ENCODE results near the gene ZNF106. TPM values are rescaled to one million over a fixed set of nuclear protein-coding genes. Genes with fewer than 3 reads are reported as not detected.

The ZNF106 gene
- total and polyA plus RNA-seq, 5 donors from 2014 or later: 31.0 to 47.5 (median 35.5) TPM

DNA sequence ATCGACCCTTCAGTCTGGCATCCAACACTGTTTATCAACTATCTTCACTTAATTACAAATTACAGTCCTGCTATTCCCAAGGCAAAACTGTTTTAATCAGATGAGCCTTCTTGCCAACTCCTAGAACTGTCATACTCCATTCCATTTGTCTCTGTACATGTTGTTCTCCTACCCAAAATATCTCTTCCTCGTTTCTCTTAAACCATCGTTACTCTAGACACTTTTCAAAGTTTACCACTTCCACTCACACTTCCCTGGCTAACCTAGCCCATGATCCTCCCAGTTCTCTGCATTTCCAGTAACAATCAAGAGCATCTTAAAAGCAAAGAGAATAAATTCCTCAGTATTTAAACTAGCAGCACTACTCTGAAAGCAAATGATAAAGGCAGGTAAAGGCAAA is 19.9 kb downstream of the ZNF106 start:
- no peak overlapping the region for H3K4me3 Mint-ChIP-seq
- no peak overlapping the region for H3K4me3 ChIP-seq (ENCODE audit: low read depth, low read length)
- ATAC-seq (ENCODE audit: low read depth in 2 of 2): no peak

DNA sequence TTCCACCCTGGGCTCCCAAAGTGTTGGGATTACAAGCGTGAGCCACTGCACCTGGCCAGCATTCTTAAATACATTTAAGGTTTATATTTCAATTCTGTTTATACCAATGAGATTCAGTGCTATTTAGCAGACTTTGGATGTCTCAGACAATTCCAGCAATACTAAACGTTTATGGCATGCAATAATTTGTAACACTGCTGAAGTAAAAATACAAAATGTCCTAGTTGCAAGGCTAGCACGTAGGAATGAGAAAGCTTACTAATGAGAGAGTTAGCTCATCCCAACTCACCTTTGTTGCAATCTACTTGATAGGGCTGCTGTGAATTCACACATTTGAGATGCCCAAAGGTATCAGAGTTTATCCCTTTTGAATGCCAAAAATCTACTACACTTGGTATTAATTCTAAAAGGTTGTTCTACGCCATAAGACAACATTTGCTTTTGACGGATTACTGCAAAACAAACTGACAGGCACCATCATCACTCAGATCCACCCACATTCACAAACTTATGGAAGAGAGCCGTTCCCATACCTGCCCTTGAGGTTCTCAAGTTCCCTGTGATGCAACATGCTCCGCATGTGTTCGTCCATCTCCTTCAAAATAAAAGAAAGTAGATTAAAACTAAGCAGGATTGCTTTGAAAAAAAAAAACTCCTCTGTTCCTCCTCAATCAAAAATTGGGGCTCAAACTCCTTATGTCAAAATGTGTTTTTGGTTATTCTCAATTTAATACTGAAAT is 25.3 kb downstream of the ZNF106 start:
- Histone ChIP-seq H3K36me3 (ENCODE audit: control insufficient read depth, insufficient read depth, low read length) (peaks cover 19% of the 10 kb centered on the region), H3K27me3 (ENCODE audit: control insufficient read depth, insufficient read depth, low read length) (no peaks in the 10 kb centered on the region), H3K4me1 (ENCODE audit: control insufficient read depth, insufficient read depth, low read length, poor library complexity, severe bottlenecking) (no peaks in the 10 kb centered on the region), H3K27ac (ENCODE audit: insufficient read depth, low read length, poor library complexity, severe bottlenecking) (no peak overlapping the region), H3K4me3 (ENCODE audit: low read depth, low read length) (no peak overlapping the region), H3K9me3 (ENCODE audit: control insufficient read depth in 2 of 2, low read length in 2 of 2) (no peaks in the 10 kb centered on the region)
- H3K27me3 Mint-ChIP-seq: no peaks in the 10 kb centered on the region
- H3K4me3 Mint-ChIP-seq: no peak overlapping the region
- peaks cover 20% of the 10 kb centered on the region for H3K36me3 Mint-ChIP-seq
- no peaks in the 10 kb centered on the region for H3K9me3 Mint-ChIP-seq
- H3K27ac Mint-ChIP-seq: no peak overlapping the region
- DNase-seq: no peak
- H3K4me1 Mint-ChIP-seq: peaks cover 7 to 18% (median 9%) of the 10 kb centered on the region in 4 donors
- ATAC-seq (ENCODE audit: low read depth in 2 of 2): no peak

More for the DNA sequence above, 19.9 kb downstream of the ZNF106 start:
- Histone ChIP-seq H3K9me3 (ENCODE audit: control insufficient read depth in 2 of 2, low read length in 2 of 2) (no peaks in the 10 kb centered on the region), H3K36me3 (ENCODE audit: control insufficient read depth, insufficient read depth, low read length) (peaks cover 5% of the 10 kb centered on the region), H3K27me3 (ENCODE audit: control insufficient read depth, insufficient read depth, low read length) (no peaks in the 10 kb centered on the region), H3K27ac (ENCODE audit: insufficient read depth, low read length, poor library complexity, severe bottlenecking) (no peak overlapping the region), H3K4me1 (ENCODE audit: control insufficient read depth, insufficient read depth, low read length, poor library complexity, severe bottlenecking) (no peaks in the 10 kb centered on the region)
- no peaks in the 10 kb centered on the region for H3K27me3 Mint-ChIP-seq
- peak overlapping the region in 1 of 3 donors; percentile 76 for H3K27ac Mint-ChIP-seq
- peaks cover 16% of the 10 kb centered on the region for H3K36me3 Mint-ChIP-seq
- no peak for DNase-seq
- peaks cover 13 to 26% (median 23%) of the 10 kb centered on the region in 4 donors for H3K4me1 Mint-ChIP-seq
- H3K9me3 Mint-ChIP-seq: peaks cover 0 to 2% (median 0%) of the 10 kb centered on the region in 7 donors

- DNase-seq: no peak
- H3K36me3 Mint-ChIP-seq: peaks cover 15% of the 10 kb centered on the region
- no peak overlapping the region for H3K27ac ChIP-seq (ENCODE audit: insufficient read depth, low read length, poor library complexity, severe bottlenecking)
- no peaks in the 10 kb centered on the region for H3K9me3 Mint-ChIP-seq
- H3K27ac Mint-ChIP-seq: peak overlapping the region in 1 of 3 donors; percentile 4
- no peak for ATAC-seq (ENCODE audit: low read depth in 2 of 2)
- no peak overlapping the region for H3K4me3 Mint-ChIP-seq
- H3K4me1 Mint-ChIP-seq: peaks cover 9 to 25% (median 18%) of the 10 kb centered on the region in 4 donors
- H3K4me1 ChIP-seq (ENCODE audit: control insufficient read depth, insufficient read depth, low read length, poor library complexity, severe bottlenecking): no peaks in the 10 kb centered on the region
- no peak overlapping the region for H3K4me3 ChIP-seq (ENCODE audit: low read depth, low read length)
- no peaks in the 10 kb centered on the region for H3K27me3 Mint-ChIP-seq
- H3K27me3 ChIP-seq (ENCODE audit: control insufficient read depth, insufficient read depth, low read length): no peaks in the 10 kb centered on the region
- H3K36me3 ChIP-seq (ENCODE audit: control insufficient read depth, insufficient read depth, low read length): peaks cover 19% of the 10 kb centered on the region
- H3K9me3 ChIP-seq (ENCODE audit: control insufficient read depth in 2 of 2, low read length in 2 of 2): no peaks in the 10 kb centered on the region
Measured at GRCh38 chr15:42461261-42461660, 29.7 kb downstream of the ZNF106 start.

- ATAC-seq (ENCODE audit: low read depth in 2 of 2): peak in 1 of 2 donors; percentile 20
- no peak overlapping the region for H3K27ac ChIP-seq (ENCODE audit: insufficient read depth, low read length, poor library complexity, severe bottlenecking)
Measured at GRCh38 chr15:42457445-42458442, 33.2 kb downstream of the ZNF106 start.

DNA sequence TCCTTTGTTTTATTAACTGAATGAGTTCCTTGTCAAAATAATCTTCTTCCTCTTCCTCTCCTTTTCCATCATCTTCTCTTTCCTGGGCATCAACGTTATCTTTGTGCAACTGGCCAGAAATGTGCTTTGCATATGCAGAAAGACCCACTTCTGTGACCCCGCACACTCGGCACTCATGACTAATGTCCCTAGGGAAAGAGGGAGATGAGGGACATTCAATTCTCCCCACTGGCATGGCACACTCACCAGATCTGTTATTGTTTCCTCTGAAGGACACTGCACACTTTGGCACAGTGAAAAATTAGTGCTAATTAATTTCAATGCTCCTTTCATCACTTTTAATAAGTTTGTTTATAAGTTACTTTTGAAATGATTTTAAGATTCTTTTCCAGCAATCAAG is 34.0 kb downstream of the ZNF106 start:
- H3K4me3 Mint-ChIP-seq: no peak overlapping the region
- no peak overlapping the region for H3K27ac Mint-ChIP-seq

More at GRCh38 chr15:42457445-42458442, 33.2 kb downstream of the ZNF106 start:
- Histone ChIP-seq H3K9me3 (ENCODE audit: control insufficient read depth in 2 of 2, low read length in 2 of 2) (no peaks in the 10 kb centered on the region), H3K4me1 (ENCODE audit: control insufficient read depth, insufficient read depth, low read length, poor library complexity, severe bottlenecking) (no peaks in the 10 kb centered on the region), H3K4me3 (ENCODE audit: low read depth, low read length) (no peak overlapping the region), H3K27me3 (ENCODE audit: control insufficient read depth, insufficient read depth, low read length) (no peaks in the 10 kb centered on the region), H3K36me3 (ENCODE audit: control insufficient read depth, insufficient read depth, low read length) (peaks cover 11% of the 10 kb centered on the region)
- Mint-ChIP-seq H3K27ac (peak overlapping the region in 1 of 3 donors; percentile 9), H3K27me3 (no peaks in the 10 kb centered on the region), H3K36me3 (peaks cover 6% of the 10 kb centered on the region), H3K4me3 (no peak overlapping the region), H3K9me3 (no peaks in the 10 kb centered on the region), H3K4me1 (peaks cover 6 to 23% (median 14%) of the 10 kb centered on the region in 4 donors)
- DNase-seq: no peak

GRCh38 chr15:42456531-42456930 is 34.4 kb downstream of the ZNF106 start:
- Mint-ChIP-seq H3K27me3 (no peaks in the 10 kb centered on the region), H3K27ac (no peak overlapping the region), H3K9me3 (no peaks in the 10 kb centered on the region), H3K4me1 (peaks cover 6 to 19% (median 12%) of the 10 kb centered on the region in 4 donors), H3K36me3 (peaks cover 10% of the 10 kb centered on the region), H3K4me3 (no peak overlapping the region)
- ATAC-seq (ENCODE audit: low read depth in 2 of 2) (no peak), DNase-seq (no peak)
- Histone ChIP-seq H3K27me3 (ENCODE audit: control insufficient read depth, insufficient read depth, low read length) (no peaks in the 10 kb centered on the region), H3K36me3 (ENCODE audit: control insufficient read depth, insufficient read depth, low read length) (peaks cover 15% of the 10 kb centered on the region), H3K27ac (ENCODE audit: insufficient read depth, low read length, poor library complexity, severe bottlenecking) (no peak overlapping the region), H3K4me1 (ENCODE audit: control insufficient read depth, insufficient read depth, low read length, poor library complexity, severe bottlenecking) (no peaks in the 10 kb centered on the region), H3K9me3 (ENCODE audit: control insufficient read depth in 2 of 2, low read length in 2 of 2) (no peaks in the 10 kb centered on the region), H3K4me3 (ENCODE audit: low read depth, low read length) (no peak overlapping the region)

More for the DNA sequence above, 34.0 kb downstream of the ZNF106 start:
- no peaks in the 10 kb centered on the region for H3K9me3 ChIP-seq (ENCODE audit: control insufficient read depth in 2 of 2, low read length in 2 of 2)
- H3K27me3 ChIP-seq (ENCODE audit: control insufficient read depth, insufficient read depth, low read length): no peaks in the 10 kb centered on the region
- no peaks in the 10 kb centered on the region for H3K9me3 Mint-ChIP-seq
- no peak overlapping the region for H3K4me3 ChIP-seq (ENCODE audit: low read depth, low read length)
- no peaks in the 10 kb centered on the region for H3K4me1 ChIP-seq (ENCODE audit: control insufficient read depth, insufficient read depth, low read length, poor library complexity, severe bottlenecking)
- peaks cover 6% of the 10 kb centered on the region for H3K36me3 Mint-ChIP-seq
- H3K4me1 Mint-ChIP-seq: peaks cover 6 to 23% (median 14%) of the 10 kb centered on the region in 4 donors
- DNase-seq (no peak), ATAC-seq (ENCODE audit: low read depth in 2 of 2) (no peak)
- H3K36me3 ChIP-seq (ENCODE audit: control insufficient read depth, insufficient read depth, low read length): peaks cover 11% of the 10 kb centered on the region
- no peak overlapping the region for H3K27ac ChIP-seq (ENCODE audit: insufficient read depth, low read length, poor library complexity, severe bottlenecking)
- H3K27me3 Mint-ChIP-seq: no peaks in the 10 kb centered on the region

- Histone ChIP-seq H3K9me3 (ENCODE audit: control insufficient read depth in 2 of 2, low read length in 2 of 2) (no peaks in the 10 kb centered on the region), H3K27ac (ENCODE audit: insufficient read depth, low read length, poor library complexity, severe bottlenecking) (no peak overlapping the region), H3K36me3 (ENCODE audit: control insufficient read depth, insufficient read depth, low read length) (peaks cover 40% of the 10 kb centered on the region), H3K4me3 (ENCODE audit: low read depth, low read length) (no peak overlapping the region), H3K27me3 (ENCODE audit: control insufficient read depth, insufficient read depth, low read length) (no peaks in the 10 kb centered on the region), H3K4me1 (ENCODE audit: control insufficient read depth, insufficient read depth, low read length, poor library complexity, severe bottlenecking) (no peaks in the 10 kb centered on the region)
- H3K36me3 Mint-ChIP-seq: peaks cover 31% of the 10 kb centered on the region
- H3K4me1 Mint-ChIP-seq: peaks cover 0 to 11% (median 6%) of the 10 kb centered on the region in 4 donors
- no peaks in the 10 kb centered on the region for H3K9me3 Mint-ChIP-seq
- peak overlapping the region in 1 of 3 donors; percentile 69 for H3K27ac Mint-ChIP-seq
- no peak overlapping the region for H3K4me3 Mint-ChIP-seq
- H3K27me3 Mint-ChIP-seq: no peaks in the 10 kb centered on the region
- ATAC-seq (ENCODE audit: low read depth in 2 of 2) (no peak), DNase-seq (no peak)
Measured at GRCh38 chr15:42453826-42454225, 37.1 kb downstream of the ZNF106 start.

Measured in CD4-positive, CD25-positive, alpha-beta regulatory T cell (primary cell).